OCI-LY1 (cell line): ENCODE data around the gene SC5D.

Experiments
- EZH2 ChIP-seq: fragments of 200-600 bp; sonication (generic), shearing (Covaris generic); IDR thresholded peaks from 2 replicates; pipeline ENCODE4 v1.8.0; 2017; ENCODE audit warnings: borderline replicate concordance, mixed run types, mild to moderate bottlenecking, antibody characterized with exemption, low read length, moderate library complexity, mixed read lengths
- TF ChIP-seq, protein P1 (sequence below): fragments of 200-600 bp; sonication (generic), shearing (Covaris generic); IDR thresholded peaks from 2 replicates; pipeline ENCODE4 v1.5.1; 2017; ENCODE audit warnings: mild to moderate bottlenecking, antibody characterized with exemption, low read length, moderate library complexity, mixed read lengths

DNA sequence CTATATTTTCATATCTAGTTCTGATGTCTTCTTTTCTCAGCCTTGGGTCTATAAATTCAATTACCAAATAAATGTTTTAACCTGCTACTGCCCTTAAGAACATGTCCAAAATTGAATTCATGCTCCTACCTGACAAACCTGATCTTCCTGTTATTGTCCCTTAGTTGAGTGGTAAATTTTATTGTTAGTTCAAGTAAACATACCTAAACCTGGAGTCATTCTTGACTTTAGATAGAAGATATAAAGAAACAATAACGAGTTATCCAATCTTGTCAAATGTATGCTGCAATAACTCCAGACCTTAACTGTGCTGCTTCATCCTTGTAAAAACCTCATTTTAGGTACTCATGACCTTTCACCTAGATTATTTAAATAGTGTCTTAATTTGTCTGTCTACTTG is 34.6 kb upstream of the SC5D start:
- TF ChIP-seq, protein P1, sequence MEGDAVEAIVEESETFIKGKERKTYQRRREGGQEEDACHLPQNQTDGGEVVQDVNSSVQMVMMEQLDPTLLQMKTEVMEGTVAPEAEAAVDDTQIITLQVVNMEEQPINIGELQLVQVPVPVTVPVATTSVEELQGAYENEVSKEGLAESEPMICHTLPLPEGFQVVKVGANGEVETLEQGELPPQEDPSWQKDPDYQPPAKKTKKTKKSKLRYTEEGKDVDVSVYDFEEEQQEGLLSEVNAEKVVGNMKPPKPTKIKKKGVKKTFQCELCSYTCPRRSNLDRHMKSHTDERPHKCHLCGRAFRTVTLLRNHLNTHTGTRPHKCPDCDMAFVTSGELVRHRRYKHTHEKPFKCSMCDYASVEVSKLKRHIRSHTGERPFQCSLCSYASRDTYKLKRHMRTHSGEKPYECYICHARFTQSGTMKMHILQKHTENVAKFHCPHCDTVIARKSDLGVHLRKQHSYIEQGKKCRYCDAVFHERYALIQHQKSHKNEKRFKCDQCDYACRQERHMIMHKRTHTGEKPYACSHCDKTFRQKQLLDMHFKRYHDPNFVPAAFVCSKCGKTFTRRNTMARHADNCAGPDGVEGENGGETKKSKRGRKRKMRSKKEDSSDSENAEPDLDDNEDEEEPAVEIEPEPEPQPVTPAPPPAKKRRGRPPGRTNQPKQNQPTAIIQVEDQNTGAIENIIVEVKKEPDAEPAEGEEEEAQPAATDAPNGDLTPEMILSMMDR, result no peak
- TF ChIP-seq EZH2, result no peak
